ENCODE measurements around the gene DCANP1. TPM values are rescaled to one million over a fixed set of nuclear protein-coding genes. Genes with fewer than 3 reads are reported as not detected.

Gene DCANP1
- total and polyA plus RNA-seq, 2 of the 13 experiments (the other 11 are each of a cell fraction or from before 2014, with no cell fraction given) = not detected

- TF ChIP-seq ZHX2 (IDR thresholded peaks at IDR 0.05; ENCODE audit: low read depth) = no peak
- TF ChIP-seq ZHX2 (CRISPR knock-in tag; IDR thresholded peaks at IDR 0.05; ENCODE audit: borderline replicate concordance) = no peak
- peak; percentile 66 for TF ChIP-seq FOXA3 (CRISPR knock-in tag; IDR thresholded peaks at IDR 0.05)
- no peak for TF ChIP-seq CSRNP1 (CRISPR knock-in tag; IDR thresholded peaks at IDR 0.05)
- TF ChIP-seq FOXA1 (IDR thresholded peaks at IDR 0.05) = no peak
- peak; percentile 65 for TF ChIP-seq FOXA1 (CRISPR knock-in tag; IDR thresholded peaks at IDR 0.05)
- peak; percentile 47; the same call in 1 of the 2 replicates for TF ChIP-seq ZBTB7B (CRISPR knock-in tag; IDR thresholded peaks at IDR 0.05)
- TF ChIP-seq ZNF770 (CRISPR knock-in tag; IDR thresholded peaks at IDR 0.05) = no peak
- TF ChIP-seq AKNA (CRISPR knock-in tag; IDR thresholded peaks at IDR 0.05; ENCODE audit: borderline replicate concordance) = no peak
Observed at GRCh38 chr5:135426102-135427082, 20.8 kb downstream of the DCANP1 start (continued).

Data from HepG2 (cell line).